DOHH2 (cell line): ENCODE data around the gene PHLDB2.

Source experiments
- H3F3A ChIP-seq: fragments of 200-600 bp; sonication (generic), shearing (Covaris generic); 2 replicates; pipeline ENCODE4 v1.6.0; 2016; ENCODE audit warnings: antibody characterized with exemption, mild to moderate bottlenecking; ENCODE audit not compliant: control insufficient read depth, insufficient read depth
- H3K27ac ChIP-seq: fragments of 200-600 bp; sonication (generic); 2 replicates; pipeline ENCODE4 v1.5.1; 2014; ENCODE audit warnings: low read depth, mild to moderate bottlenecking, low read length, moderate library complexity
- H3K27me3 ChIP-seq: fragments of 200-600 bp; sonication (generic); 2 replicates; pipeline ENCODE4 v1.6.1; 2014; ENCODE audit warnings: mild to moderate bottlenecking, low read length, mixed read lengths; ENCODE audit not compliant: control insufficient read depth
- H3K36me3 ChIP-seq: fragments of 200-600 bp; sonication (generic); 2 replicates; pipeline ENCODE4 v1.6.1; 2014; ENCODE audit warnings: mild to moderate bottlenecking, low read length, moderate library complexity, mixed read lengths; ENCODE audit not compliant: control insufficient read depth
- H3K4me1 ChIP-seq: fragments of 200-600 bp; sonication (generic); 2 replicates; pipeline ENCODE4 v1.6.1; 2014; ENCODE audit warnings: mild to moderate bottlenecking, low read length, mixed read lengths; ENCODE audit not compliant: control insufficient read depth
- H3K4me2 ChIP-seq: fragments of 200-600 bp; sonication (generic); 2 replicates; pipeline ENCODE4 v1.6.0; 2014; ENCODE audit warnings: mild to moderate bottlenecking, low read length, moderate library complexity
- H3K4me3 ChIP-seq: fragments of 200-600 bp; sonication (generic); 2 replicates; pipeline ENCODE4 v1.5.1; 2014; ENCODE audit warnings: mild to moderate bottlenecking, low read length, mixed read lengths
- H3K79me2 ChIP-seq: fragments of 200-600 bp; sonication (generic); 2 replicates; pipeline ENCODE4 v1.6.1; 2014; ENCODE audit warnings: mild to moderate bottlenecking, low read length, mixed read lengths; ENCODE audit not compliant: control insufficient read depth
- H3K9me2 ChIP-seq: fragments of 200-600 bp; sonication (generic); replicated peaks from 2 replicates; pipeline ENCODE4 v1.6.1; 2014; ENCODE audit warnings: mild to moderate bottlenecking, low read length, mixed read lengths; ENCODE audit not compliant: control insufficient read depth
- H3K9me3 ChIP-seq: fragments of 200-600 bp; sonication (generic); 2 replicates; pipeline ENCODE4 v1.6.1; 2014; ENCODE audit warnings: antibody characterized with exemption, low read length, mixed read lengths; ENCODE audit not compliant: control insufficient read depth, insufficient read depth
- H4K20me1 ChIP-seq: fragments of 200-600 bp; sonication (generic); 2 replicates; pipeline ENCODE4 v1.6.0; 2014; ENCODE audit warnings: low read depth, mild to moderate bottlenecking, antibody characterized with exemption, low read length, moderate library complexity; ENCODE audit not compliant: control insufficient read depth, insufficient read depth
- EZH2phosphoT487 ChIP-seq: fragments of 200-600 bp; sonication (generic); IDR thresholded peaks from 2 replicates; pipeline ENCODE4 v1.6.1; 2017; ENCODE audit warnings: borderline replicate concordance, mild to moderate bottlenecking, antibody characterized with exemption, low read length, moderate library complexity, mixed read lengths
- TF ChIP-seq, protein P1 (sequence below): fragments of 200-600 bp; sonication (generic); IDR thresholded peaks from one replicate; pipeline ENCODE4 v1.5.1; 2014; ENCODE audit warnings: antibody characterized with exemption, mild to moderate bottlenecking, low read depth, low read length; ENCODE audit not compliant: poor library complexity, severe bottlenecking

PHLDB2 gene

DNA sequence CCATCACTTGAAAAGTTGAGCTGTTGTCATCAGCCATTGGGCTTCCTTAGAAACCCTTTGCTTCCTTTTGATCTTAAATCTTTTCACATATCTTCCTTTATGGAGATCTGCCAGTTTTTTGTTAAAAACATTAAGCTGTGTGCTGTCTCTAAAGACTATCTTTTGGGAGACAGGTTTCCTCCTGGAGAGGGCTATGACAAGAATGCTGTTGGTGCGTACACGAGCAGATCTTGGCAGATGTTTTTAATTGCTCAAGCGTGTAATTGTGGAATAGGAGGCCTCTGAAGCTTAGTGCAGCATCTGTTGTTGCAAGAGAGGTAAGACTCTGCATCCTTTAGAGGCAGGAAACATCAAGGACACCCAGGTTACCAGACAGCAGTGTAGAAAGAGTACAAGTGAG, 56.8 kb downstream of the PHLDB2 start:
- Histone ChIP-seq H3K79me2 (no peaks in the 10 kb centered on the region), H3K4me3 (no peak overlapping the region), H3K27ac (no peak overlapping the region), H4K20me1 (no peaks in the 10 kb centered on the region), H3F3A (no peaks in the 10 kb centered on the region), H3K36me3 (no peaks in the 10 kb centered on the region), H3K9me2 (no peaks in the 10 kb centered on the region), H3K4me1 (no peaks in the 10 kb centered on the region), H3K27me3 (peaks cover 29% of the 10 kb centered on the region), H3K4me2 (no peak overlapping the region), H3K9me3 (no peaks in the 10 kb centered on the region)
- TF ChIP-seq EZH2phosphoT487, result no peak
- TF ChIP-seq, protein P1, sequence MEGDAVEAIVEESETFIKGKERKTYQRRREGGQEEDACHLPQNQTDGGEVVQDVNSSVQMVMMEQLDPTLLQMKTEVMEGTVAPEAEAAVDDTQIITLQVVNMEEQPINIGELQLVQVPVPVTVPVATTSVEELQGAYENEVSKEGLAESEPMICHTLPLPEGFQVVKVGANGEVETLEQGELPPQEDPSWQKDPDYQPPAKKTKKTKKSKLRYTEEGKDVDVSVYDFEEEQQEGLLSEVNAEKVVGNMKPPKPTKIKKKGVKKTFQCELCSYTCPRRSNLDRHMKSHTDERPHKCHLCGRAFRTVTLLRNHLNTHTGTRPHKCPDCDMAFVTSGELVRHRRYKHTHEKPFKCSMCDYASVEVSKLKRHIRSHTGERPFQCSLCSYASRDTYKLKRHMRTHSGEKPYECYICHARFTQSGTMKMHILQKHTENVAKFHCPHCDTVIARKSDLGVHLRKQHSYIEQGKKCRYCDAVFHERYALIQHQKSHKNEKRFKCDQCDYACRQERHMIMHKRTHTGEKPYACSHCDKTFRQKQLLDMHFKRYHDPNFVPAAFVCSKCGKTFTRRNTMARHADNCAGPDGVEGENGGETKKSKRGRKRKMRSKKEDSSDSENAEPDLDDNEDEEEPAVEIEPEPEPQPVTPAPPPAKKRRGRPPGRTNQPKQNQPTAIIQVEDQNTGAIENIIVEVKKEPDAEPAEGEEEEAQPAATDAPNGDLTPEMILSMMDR, result no peak

GRCh38 chr3:111917300-111917699, 58.2 kb downstream of the PHLDB2 start:
- Histone ChIP-seq H3K36me3 (no peaks in the 10 kb centered on the region), H4K20me1 (no peaks in the 10 kb centered on the region), H3F3A (no peaks in the 10 kb centered on the region), H3K9me3 (no peaks in the 10 kb centered on the region), H3K4me2 (no peak overlapping the region), H3K9me2 (no peaks in the 10 kb centered on the region), H3K4me3 (no peak overlapping the region), H3K27ac (no peak overlapping the region), H3K79me2 (no peaks in the 10 kb centered on the region), H3K4me1 (no peaks in the 10 kb centered on the region), H3K27me3 (peaks cover 21% of the 10 kb centered on the region)
- TF ChIP-seq, protein P1, result no peak
- TF ChIP-seq EZH2phosphoT487, result no peak

- no peaks in the 10 kb centered on the region for H3K9me2 ChIP-seq
- H3K9me3 ChIP-seq, result no peaks in the 10 kb centered on the region
- peaks cover 19% of the 10 kb centered on the region; the same call in 1 of the 2 replicates for H3K27me3 ChIP-seq
- no peaks in the 10 kb centered on the region for H3F3A ChIP-seq
- no peak for TF ChIP-seq EZH2phosphoT487
- TF ChIP-seq, protein P1, result no peak
- H4K20me1 ChIP-seq, result no peaks in the 10 kb centered on the region
- no peak overlapping the region for H3K27ac ChIP-seq
- no peaks in the 10 kb centered on the region for H3K4me1 ChIP-seq
- H3K79me2 ChIP-seq, result no peaks in the 10 kb centered on the region
- H3K36me3 ChIP-seq, result no peaks in the 10 kb centered on the region
- no peak overlapping the region for H3K4me3 ChIP-seq
- H3K4me2 ChIP-seq, result no peak overlapping the region
Observed at GRCh38 chr3:111919370-111920065, 60.5 kb downstream of the PHLDB2 start.
